ENCODE data around the gene RANBP1.
"Not testable (repeated sequence)": the region's sequence is repeated elsewhere in the genome, so short reads cannot be mapped to it uniquely, and the experiment has no call there.

RANBP1 gene

GRCh38 chr22:20154602-20155187, 38.8 kb downstream of the RANBP1 start:
- no peak for DNase-seq (ENCODE audit: low spot score)

- peak; percentile 76 for DNase-seq (ENCODE audit: low spot score)
These were observed 39.6 kb downstream of the RANBP1 start for GRCh38 chr22:20155330-20156041.

- DNase-seq (ENCODE audit: low spot score) = no peak
These were observed 40.1 kb downstream of the RANBP1 start for GRCh38 chr22:20156042-20156389.

- peak; percentile 54 for DNase-seq (ENCODE audit: low spot score)
These were observed 40.9 kb downstream of the RANBP1 start for GRCh38 chr22:20156611-20157429.

GRCh38 chr22:20157430-20158183, 41.7 kb downstream of the RANBP1 start:
- no peak for DNase-seq (ENCODE audit: low spot score)

GRCh38 chr22:20158391-20159036, 42.6 kb downstream of the RANBP1 start:
- no peak for DNase-seq (ENCODE audit: low spot score)

- DNase-seq (ENCODE audit: low spot score) = no peak
These were observed 43.2 kb downstream of the RANBP1 start for GRCh38 chr22:20159076-20159475.

- DNase-seq (ENCODE audit: low spot score) = not testable (repeated sequence)
These were observed 43.6 kb downstream of the RANBP1 start for GRCh38 chr22:20159531-20159930.

- DNase-seq (ENCODE audit: low spot score) = no peak
These were observed 44.1 kb downstream of the RANBP1 start for GRCh38 chr22:20160041-20160440.

GRCh38 chr22:20164863-20165262, 49.0 kb downstream of the RANBP1 start:
- no peak for DNase-seq (ENCODE audit: low spot score)

- DNase-seq (ENCODE audit: low spot score) = no peak
These were observed 49.5 kb downstream of the RANBP1 start for GRCh38 chr22:20165421-20165820.

- no peak for DNase-seq (ENCODE audit: low spot score)
These were observed 50.0 kb downstream of the RANBP1 start for GRCh38 chr22:20165913-20166312.

- no peak for DNase-seq (ENCODE audit: low spot score)
These were observed 50.8 kb downstream of the RANBP1 start for GRCh38 chr22:20166703-20167102.

- DNase-seq (ENCODE audit: low spot score) = no peak
These were observed 51.9 kb downstream of the RANBP1 start for GRCh38 chr22:20167643-20168322.

GRCh38 chr22:20169253-20169822, 53.4 kb downstream of the RANBP1 start:
- DNase-seq (ENCODE audit: low spot score) = no peak

- no peak for DNase-seq (ENCODE audit: low spot score)
These were observed 54.3 kb downstream of the RANBP1 start for GRCh38 chr22:20170170-20170569.

GRCh38 chr22:20171288-20172140, 55.6 kb downstream of the RANBP1 start:
- DNase-seq (ENCODE audit: low spot score) = no peak

- no peak for DNase-seq (ENCODE audit: low spot score)
These were observed 56.3 kb downstream of the RANBP1 start for GRCh38 chr22:20172141-20172613.

GRCh38 chr22:20173246-20173645, 57.3 kb downstream of the RANBP1 start:
- no peak for DNase-seq (ENCODE audit: low spot score)

GRCh38 chr22:20173772-20174171, 57.9 kb downstream of the RANBP1 start:
- DNase-seq (ENCODE audit: low spot score) = no peak

All from globus pallidus (tissue), 1 donor.